HUES64 (cell line): Measurements from ENCODE around the gene WFIKKN1.

Experiments used
- H3K27ac ChIP-seq: 2 replicates; pipeline ENCODE4 v1.7.0; 2013; ENCODE audit warnings: low read depth, low read length, inconsistent platforms
- H3K27me3 ChIP-seq: 2 replicates; pipeline ENCODE4 v1.6.1; 2013; ENCODE audit warnings: mild to moderate bottlenecking, low read length; ENCODE audit not compliant: insufficient read depth
- H3K36me3 ChIP-seq: 2 replicates; pipeline ENCODE4 v1.6.1; 2013; ENCODE audit warnings: mild to moderate bottlenecking, low read length; ENCODE audit not compliant: insufficient read depth
- H3K4me1 ChIP-seq: 2 replicates; pipeline ENCODE4 v1.6.1; 2013; ENCODE audit warnings: mild to moderate bottlenecking, low read length, moderate library complexity; ENCODE audit not compliant: insufficient read depth
- H3K4me3 ChIP-seq: 2 replicates; pipeline ENCODE4 v1.5.1; 2013; ENCODE audit warnings: mild to moderate bottlenecking, low read length, moderate library complexity
- H3K9ac ChIP-seq: 2 replicates; pipeline ENCODE4 v1.6.1; 2013; ENCODE audit warnings: mild to moderate bottlenecking, low read depth, low read length
- H3K9me3 ChIP-seq: 2 replicates; pipeline ENCODE4 v1.6.1; 2013; ENCODE audit warnings: low read depth, low read length; ENCODE audit not compliant: insufficient read depth
- WGBS: fragments of 150-250, 120-280 bp; methylation state at CpG from one replicate; pipeline ENCODE4 v1.1.7; 2013; ENCODE audit warnings: missing lambda C conversion rate; 5-methylcytosine and 5-hydroxymethylcytosine counted together

WFIKKN1 gene

DNA sequence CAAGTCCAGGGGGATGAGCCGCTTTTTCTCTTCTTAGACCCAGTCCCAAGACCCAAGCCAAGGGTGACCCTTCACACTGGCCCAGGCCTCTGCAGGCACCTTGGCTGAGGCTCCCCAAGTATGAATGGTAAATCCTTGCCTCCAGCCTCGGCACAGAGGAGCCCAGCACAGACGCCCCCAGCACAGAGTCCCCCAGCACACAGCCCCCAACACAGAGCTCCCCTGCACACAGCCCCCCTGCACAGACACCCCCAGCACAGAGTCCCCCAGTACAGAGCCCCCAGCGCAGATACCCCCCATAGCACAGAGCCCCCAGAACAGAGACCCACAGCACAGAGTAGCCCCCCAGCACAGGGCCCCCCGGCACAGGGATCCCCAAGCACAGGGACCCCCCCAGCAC is 9.8 kb downstream of the WFIKKN1 start:
- Histone ChIP-seq H3K4me1 (peaks cover 17% of the 10 kb centered on the region), H3K27ac (no peak overlapping the region), H3K36me3 (no peaks in the 10 kb centered on the region), H3K9ac (no peak overlapping the region), H3K27me3 (peaks cover 13% of the 10 kb centered on the region), H3K9me3 (no peaks in the 10 kb centered on the region), H3K4me3 (no peak overlapping the region)
- WGBS = 92% methylated on average over 3 of the region's 5 CpGs

DNA sequence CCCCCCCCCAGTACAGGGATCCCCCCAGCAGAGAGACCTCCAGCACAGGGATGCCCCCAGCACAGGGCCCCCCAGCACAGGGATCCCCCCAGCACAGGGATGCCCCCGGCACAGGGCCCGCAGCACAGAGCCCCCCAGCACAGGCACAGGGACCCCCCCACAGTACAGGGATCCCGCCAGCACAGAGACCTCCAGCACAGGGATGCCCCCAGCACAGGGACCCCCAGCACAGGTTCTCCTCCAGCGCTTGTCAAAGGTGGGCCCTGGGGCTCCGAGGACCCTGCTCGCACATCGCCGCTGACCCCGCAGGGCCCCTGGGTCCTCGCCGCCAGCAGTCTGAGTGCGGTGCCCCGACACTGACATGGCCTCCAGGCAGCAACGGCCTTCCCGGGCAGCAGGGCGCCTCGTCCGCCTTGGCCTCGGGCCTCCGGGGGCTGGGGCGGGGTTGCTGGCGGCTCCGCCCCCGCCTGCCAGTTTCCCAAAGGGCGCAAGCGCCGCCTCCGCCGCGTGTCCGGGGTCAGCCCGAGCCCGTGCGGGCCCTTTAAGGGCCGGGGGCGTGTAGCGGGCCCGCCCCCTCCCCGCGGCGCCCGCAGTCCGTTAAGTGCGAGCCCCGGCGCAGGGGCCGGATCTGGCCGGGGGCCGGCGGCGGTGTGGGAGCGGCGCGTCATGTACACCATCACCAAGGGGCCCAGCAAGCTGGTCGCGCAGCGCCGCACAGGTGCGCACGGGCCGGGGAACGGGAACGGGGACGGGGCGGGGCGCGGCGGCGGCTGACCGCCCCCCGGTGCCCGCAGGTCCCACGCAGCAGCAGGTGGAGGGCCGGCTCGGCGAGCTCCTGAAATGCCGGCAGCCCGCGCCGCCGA is 10.8 kb downstream of the WFIKKN1 start, which contains the start of gene MCRIP2:
Gene MCRIP2 (plus strand): TSS at position 503 of the 863 bp plus-strand sequence. CDS start 164 bp downstream, at position 667.
- peaks cover 17% of the 10 kb centered on the region for H3K4me1 ChIP-seq
- 0 out of 2 replicates have a peak within 1 kb of the TSS, but pooled peaks have one; percentile 35 for H3K27ac ChIP-seq
- WGBS = 1% methylated on average over 79 of the region's 81 CpGs

DNA sequence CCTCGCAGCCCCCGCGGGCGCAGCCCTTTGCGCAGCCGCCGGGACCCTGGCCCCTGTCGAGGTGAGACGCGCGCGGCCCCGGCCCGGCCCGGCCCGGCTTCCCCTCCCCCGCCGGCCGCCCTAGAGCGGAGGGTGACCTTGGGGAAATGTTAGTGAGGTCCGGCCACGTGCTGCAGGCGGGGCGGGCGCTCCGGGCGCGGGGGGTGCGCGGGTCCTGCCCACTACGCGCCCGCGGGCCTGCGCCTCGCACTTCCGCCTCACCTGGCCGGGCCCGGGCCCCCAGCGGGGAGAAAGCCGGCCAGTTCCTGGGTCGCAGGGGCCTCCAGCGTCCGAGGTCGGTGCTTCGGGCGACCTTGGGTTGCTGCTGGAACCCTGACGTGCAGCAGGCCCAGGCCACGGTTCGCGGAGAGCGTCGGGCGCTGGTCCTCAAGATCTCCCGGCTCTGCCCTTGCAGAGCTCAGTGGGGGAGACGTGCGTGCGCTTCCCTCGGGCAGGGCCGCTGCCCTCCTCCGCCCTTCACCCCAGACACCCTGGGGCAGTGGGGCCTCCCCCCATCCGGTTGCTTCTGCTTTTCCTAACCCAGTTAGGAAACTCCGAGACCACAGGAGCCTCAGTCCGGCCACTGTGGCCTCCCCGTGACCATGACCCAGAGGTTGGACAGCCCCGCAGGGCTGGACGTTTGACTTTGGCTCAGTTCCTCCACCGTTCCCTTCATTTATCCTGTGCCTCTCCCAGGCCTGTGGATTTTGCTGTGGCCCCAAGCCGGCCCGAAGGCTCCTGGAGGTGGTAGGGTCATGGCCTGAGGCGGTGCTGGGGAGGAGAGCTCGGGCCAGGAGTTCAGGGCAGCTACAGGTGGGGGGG is 11.6 kb downstream of the WFIKKN1 start:
- peak overlapping the region; percentile 72 for H3K4me3 ChIP-seq
- H3K9ac ChIP-seq = peak overlapping the region; percentile 81
- no peaks in the 10 kb centered on the region for H3K36me3 ChIP-seq
- H3K4me1 ChIP-seq = peaks cover 14% of the 10 kb centered on the region
- H3K27ac ChIP-seq = no peak overlapping the region
- no peaks in the 10 kb centered on the region for H3K9me3 ChIP-seq
- 8% methylated on average over 72 of the region's 72 CpGs for WGBS
- peaks cover 13% of the 10 kb centered on the region for H3K27me3 ChIP-seq

More for the DNA sequence above, 10.8 kb downstream of the WFIKKN1 start, which contains the start of gene MCRIP2:
- Histone ChIP-seq H3K4me3 (peak within 1 kb of the TSS; percentile 72), H3K9me3 (no peaks in the 10 kb centered on the region), H3K27me3 (peaks cover 13% of the 10 kb centered on the region), H3K36me3 (no peaks in the 10 kb centered on the region), H3K9ac (peak within 1 kb of the TSS; percentile 81)

DNA sequence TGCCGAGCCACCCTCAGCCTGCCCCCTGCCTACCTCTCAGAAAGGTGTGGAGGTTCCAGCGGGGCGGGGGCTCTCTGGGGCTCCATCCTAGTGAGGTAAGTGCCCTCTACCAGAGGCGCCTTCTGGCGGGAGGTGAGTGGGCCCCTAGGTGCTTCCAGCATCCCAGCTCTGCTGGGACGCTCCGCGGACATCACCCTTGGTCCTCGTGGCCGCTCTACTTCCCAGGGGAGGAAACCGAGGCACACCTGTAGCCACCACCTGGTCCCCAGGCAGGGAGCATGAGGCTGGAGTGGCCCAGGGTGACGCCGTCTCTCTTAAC is 12.2 kb downstream of the WFIKKN1 start:
- 86% methylated on average over 11 of the region's 13 CpGs for WGBS
- Histone ChIP-seq H3K27ac (no peak overlapping the region), H3K4me1 (peaks cover 9% of the 10 kb centered on the region), H3K27me3 (peaks cover 13% of the 10 kb centered on the region), H3K4me3 (peak overlapping the region; percentile 72), H3K36me3 (no peaks in the 10 kb centered on the region), H3K9me3 (no peaks in the 10 kb centered on the region), H3K9ac (no peak overlapping the region)

DNA sequence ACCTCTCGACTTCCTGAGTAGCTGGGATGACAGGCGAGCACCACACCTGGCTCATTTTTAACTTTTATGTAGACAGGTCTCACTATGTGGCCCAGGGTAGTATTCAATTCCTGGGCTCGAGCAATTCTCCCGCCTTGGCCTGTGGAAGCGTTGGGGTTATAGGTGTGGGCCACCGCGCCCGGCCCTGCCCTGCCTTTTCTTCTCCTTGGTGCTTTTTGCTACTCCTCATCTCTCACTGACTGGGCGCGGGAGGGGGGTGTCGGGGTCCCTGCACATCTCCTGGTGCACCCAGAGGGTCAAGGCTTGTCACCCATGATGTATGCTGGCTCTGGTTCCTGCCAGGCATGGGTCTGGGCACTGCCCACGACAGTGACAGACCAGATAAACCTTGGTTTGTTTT is 13.8 kb downstream of the WFIKKN1 start:
- Histone ChIP-seq H3K27ac (no peak overlapping the region), H3K9ac (no peak overlapping the region), H3K36me3 (no peaks in the 10 kb centered on the region), H3K4me1 (no peaks in the 10 kb centered on the region), H3K27me3 (peaks cover 13% of the 10 kb centered on the region), H3K9me3 (no peaks in the 10 kb centered on the region), H3K4me3 (no peak overlapping the region)
- WGBS = 98% methylated on average over 12 of the region's 12 CpGs

DNA sequence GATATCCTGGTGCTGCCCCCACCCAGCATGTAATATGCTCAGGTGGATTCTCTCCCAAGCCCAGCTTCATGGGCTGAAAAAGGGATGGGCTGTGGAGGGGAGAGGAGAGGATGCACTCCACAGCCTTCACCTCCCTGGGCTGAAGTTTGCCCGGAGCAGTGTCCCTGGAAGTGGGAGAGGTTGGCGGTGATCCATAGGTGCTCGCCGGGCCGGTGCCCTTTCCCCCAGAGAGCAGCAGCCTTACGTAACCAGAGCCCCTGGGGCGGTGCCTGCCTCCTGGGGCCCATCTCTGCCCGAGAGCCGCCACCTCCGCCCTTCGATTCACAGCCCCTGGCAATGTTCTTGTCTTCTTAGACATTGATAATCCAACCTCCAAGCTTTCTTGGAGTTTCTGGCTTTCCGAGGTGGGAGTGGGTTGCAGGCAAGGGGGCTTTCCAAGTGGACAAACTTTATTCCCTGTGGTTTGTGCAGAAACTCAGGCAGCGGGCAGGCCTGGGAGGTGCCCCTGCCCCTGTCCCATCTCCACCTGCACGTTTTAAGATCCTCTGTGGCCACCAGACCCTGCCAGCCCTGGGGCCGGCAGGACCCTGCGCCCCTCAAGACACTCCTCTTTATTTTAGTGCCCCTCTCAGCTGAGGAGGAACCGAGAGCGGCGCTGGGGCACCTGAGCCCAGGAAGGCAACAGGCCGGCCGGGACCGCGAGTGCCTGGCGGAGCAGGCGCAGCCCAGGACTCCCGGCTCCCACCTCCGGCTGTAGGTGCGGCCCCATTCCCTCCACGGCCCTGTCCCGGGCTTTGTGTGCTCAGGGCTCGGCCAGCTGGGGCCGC is 15.3 kb downstream of the WFIKKN1 start:
- peaks cover 13% of the 10 kb centered on the region for H3K27me3 ChIP-seq
- no peaks in the 10 kb centered on the region for H3K9me3 ChIP-seq
- no peak overlapping the region for H3K27ac ChIP-seq
- H3K4me1 ChIP-seq = no peaks in the 10 kb centered on the region
- WGBS = 92% methylated on average over 32 of the region's 32 CpGs
- no peak overlapping the region for H3K4me3 ChIP-seq
- no peak overlapping the region for H3K9ac ChIP-seq
- no peaks in the 10 kb centered on the region for H3K36me3 ChIP-seq

DNA sequence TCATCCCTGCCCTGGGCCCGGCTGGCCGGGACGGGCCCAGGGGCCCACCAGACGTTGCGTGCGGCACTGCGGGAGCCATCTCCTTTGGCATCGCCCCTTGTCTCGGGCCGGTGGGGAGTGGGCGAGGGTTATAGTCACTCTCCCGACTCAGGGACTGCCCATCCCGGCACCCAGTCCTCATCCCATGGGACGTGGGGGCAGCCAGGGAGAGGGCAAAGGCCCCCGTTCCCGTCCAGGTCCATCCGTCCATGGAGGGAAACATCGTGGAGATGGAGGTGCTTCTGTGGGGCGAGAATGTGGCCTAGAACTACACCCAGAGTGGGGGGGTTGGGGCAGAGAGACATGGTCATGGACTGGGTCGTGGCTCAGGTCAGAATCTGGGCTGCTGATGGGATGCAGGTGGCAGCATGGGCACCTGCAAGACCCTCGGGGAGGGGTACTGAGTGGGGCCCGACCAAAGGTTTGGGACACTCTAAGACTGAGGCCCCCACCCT is 15.9 kb downstream of the WFIKKN1 start:
- Histone ChIP-seq H3K9ac (no peak overlapping the region), H3K27me3 (peaks cover 13% of the 10 kb centered on the region), H3K4me1 (no peaks in the 10 kb centered on the region), H3K4me3 (no peak overlapping the region), H3K9me3 (no peaks in the 10 kb centered on the region), H3K27ac (no peak overlapping the region), H3K36me3 (0 out of 2 replicates have a peak, but pooled peaks cover under 1% of the 10 kb centered on the region)
- 94% methylated on average over 22 of the region's 22 CpGs for WGBS

DNA sequence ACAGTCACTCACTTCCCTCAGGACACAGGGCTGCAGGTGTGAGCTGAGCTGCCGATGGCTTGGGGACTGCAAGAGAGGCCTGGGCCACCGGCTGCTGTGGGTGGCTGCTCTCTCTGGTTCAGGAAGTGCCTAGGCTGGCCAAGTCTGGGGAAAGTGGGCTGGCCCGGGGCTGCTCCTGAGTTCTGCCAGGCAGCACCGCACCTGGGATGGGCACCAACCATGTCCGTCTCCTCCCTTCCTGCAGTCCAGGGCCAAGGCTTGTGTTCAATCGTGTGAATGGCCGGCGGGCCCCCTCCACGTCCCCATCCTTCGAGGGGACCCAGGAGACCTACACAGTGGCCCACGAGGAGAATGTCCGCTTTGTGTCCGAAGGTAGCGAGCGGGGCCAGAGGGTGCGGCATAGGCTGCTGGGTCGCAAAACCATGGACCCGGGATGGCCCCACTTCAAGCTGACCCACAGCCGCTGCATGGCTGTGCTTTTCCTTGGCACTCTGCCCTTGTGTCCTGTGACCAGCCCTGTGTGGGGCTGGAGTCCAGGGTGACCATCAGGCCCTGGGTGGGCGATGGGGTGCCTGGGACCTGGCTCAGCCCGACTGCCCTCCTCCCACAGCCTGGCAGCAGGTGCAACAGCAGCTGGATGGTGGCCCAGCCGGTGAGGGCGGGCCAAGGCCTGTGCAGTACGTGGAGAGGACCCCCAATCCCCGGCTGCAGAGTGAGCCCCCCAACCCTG is 16.6 kb downstream of the WFIKKN1 start:
- Histone ChIP-seq H3K9me3 (no peaks in the 10 kb centered on the region), H3K27ac (no peak overlapping the region), H3K4me1 (no peaks in the 10 kb centered on the region), H3K27me3 (peaks cover 10% of the 10 kb centered on the region), H3K36me3 (peaks cover 6% of the 10 kb centered on the region; the same call in 1 of the 2 replicates), H3K4me3 (no peak overlapping the region), H3K9ac (no peak overlapping the region)
- WGBS = 92% methylated on average over 24 of the region's 25 CpGs

DNA sequence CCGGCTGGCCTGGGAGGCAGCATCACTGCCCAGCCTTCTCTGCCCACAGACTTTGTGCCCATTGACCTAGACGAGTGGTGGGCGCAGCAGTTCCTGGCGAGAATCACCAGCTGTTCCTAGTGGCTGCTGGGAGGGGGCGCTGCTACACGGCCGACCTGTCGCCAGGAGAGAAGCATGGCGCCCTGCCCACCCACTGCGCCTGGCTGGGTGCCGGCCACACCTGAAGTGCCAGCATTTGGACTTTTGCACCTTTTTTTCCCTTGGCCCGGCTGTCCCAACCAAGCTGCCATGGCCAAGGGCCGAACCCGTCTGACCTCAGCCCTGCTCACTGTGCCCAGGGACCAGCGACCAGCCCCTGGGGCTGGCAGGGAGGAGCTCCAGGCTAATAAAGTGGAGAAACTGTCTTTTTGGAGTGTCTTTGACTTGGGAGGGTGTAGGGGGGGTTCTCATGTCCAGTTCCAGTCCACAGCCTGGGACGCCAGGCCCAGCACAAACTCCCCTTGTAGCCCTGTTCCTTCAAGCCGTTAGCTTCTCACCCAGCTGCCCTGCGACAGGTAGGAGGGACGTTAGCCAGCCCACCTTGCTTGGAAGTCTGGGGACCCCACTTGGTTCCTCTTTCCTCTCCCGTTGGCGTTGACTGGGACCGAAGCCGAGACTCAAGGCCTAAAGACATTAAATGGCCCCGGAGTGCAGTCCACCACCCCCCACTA is 17.4 kb downstream of the WFIKKN1 start:
- Histone ChIP-seq H3K4me1 (no peaks in the 10 kb centered on the region), H3K27me3 (peaks cover 2% of the 10 kb centered on the region; the same call in 1 of the 2 replicates), H3K4me3 (peak overlapping the region; percentile 65), H3K36me3 (peaks cover 12% of the 10 kb centered on the region; the same call in 1 of the 2 replicates), H3K27ac (peak overlapping the region; percentile 82; the same call in 1 of the 2 replicates), H3K9me3 (no peaks in the 10 kb centered on the region), H3K9ac (peak overlapping the region; percentile 74)
- WGBS = 41% methylated on average over 24 of the region's 24 CpGs
